NCI-H1092 treated with DMSO at 0.1 percent for 48 hours (cell line): ENCODE data around the gene MLH3.

ENCODE experiments used
- DNase-seq: peaks from one replicate; lab custom pipeline; 2025; lab: John Stamatoyannopoulos, UW

MLH3 gene

GRCh38 chr14:74964787-74965485 lies 86.3 kb downstream of the MLH3 start:
- no peak for DNase-seq
